LHCN-M2 (cell line): ENCODE data around the gene ELANE. TPM values are rescaled to one million over a fixed set of nuclear protein-coding genes. Genes with fewer than 3 reads are reported as not detected.
"Not testable (repeated sequence)": the region's sequence is repeated elsewhere in the genome, so short reads cannot be mapped to it uniquely, and the experiment has no call there.

Experiments used
- DNase-seq: peaks from one replicate; pipeline ENCODE4 v3.0.0-alpha.2; 2012; ENCODE audit warnings: low read depth
- total RNA-seq: library from RNA; depleted of rRNA; stranded (reverse); fragments of >200 nt; gene quantifications from 2 replicates; pipeline ENCODE4 v1.2.3, GENCODE V29; 2014

ELANE gene
- total RNA-seq, 1 experiment from 2014 or later: 0.11 TPM

DNA sequence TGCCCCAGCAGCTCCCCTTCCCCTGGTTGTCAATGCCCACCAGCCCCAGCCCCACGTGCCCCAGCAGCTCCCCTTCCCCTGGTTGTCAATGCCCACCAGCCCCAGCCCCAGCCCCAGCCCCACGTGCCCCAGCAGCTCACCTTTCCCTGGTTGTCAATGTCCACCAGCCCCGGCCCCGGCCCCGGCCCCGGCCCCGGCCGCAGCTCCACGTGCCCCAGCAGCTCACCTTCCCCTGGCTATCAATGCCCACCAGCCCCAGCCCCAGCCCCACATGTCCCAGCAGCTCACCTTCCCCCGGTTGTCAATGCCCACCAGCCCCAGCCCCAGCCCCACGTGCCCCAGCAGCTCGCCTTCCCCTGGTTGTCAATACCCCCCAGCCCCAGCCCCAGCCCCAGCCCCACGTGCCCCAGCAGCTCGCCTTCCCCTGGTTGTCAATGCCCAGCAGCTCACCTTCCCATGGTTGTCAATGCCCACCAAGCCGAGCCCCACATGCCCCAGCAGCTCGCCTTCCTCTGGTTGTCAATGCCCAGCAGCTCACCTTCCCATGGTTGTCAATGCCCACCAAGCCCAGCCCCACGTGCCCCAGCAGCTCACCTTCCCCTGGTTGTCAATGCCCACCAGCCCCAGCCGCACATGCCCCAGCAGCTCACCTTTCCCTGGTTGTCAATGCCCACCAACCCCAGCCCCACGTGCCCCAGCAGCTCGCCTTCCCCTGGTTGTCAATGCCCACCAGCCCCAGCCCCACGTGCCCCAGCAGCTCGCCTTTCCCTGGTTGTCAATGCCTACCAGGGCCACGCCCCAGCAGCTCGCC is 26.9 kb downstream of the ELANE start:
- not testable (repeated sequence) for DNase-seq

DNA sequence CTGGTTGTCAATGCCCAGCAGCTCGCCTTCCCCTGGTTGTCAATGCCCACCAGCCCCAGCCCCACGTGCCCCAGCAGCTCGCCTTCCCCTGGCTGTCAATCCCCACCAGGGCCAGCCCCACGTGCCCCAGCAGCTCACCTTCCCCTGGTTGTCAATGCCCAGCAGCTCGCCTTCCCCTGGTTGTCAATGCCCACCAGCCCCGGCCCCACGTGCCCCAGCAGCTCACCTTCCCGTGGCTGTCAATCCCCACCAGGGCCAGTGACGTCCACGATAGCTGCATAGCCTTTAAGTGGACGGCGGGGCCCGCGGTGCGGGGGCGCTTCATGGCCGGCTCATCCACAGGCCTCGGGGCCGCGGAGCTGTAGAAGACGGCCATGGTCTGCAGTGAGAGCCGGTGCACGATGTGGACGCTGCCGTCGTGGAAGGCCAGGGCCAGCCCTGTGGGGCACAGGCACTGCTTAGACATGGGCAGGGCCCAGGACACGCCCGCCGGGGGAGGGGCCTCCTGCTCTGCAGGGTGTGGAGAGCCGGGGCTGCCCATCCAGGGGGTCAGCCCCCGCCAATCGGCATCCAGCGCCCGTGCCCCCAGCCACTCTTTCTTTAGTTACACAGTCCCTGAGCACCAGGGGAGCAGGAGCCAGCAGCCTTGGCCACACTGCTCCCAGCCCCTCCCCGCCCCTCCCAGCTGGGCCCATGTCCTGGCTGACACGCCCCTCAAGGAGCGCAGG is 27.8 kb downstream of the ELANE start:
- no peak for DNase-seq

DNA sequence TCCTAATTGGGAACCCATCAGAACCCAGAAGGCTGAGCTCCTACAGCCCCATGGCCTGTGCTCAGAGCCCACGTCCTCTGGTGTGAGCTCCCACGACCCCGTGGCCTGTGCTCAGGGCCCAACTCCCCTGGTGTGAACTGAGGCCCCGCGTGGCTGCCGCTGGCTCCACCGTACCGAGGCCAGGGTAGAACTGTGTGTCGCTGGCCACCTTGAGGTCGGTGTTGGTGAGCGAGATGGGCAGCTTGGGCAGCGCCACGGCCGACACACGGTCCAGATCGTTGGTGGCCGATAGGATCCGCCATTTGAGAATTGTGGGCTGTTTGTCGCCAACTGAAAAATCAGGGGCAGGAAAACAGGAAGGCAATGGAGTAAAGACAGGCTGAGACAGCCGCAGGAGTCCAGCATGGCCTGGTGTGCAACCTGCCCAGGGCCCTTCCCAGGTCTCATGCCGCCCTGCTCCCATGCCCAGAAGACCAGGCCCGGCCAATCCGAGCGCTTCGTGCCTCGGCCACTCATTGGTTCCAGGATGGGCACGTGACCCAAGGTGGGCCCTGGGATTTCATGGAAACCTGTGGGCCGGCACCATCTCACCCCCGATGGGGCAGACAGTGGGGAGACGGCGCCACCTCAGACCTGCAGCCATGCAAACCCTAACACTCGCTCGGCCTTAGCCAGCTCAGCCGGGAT is 29.4 kb downstream of the ELANE start:
- no peak for DNase-seq

DNA sequence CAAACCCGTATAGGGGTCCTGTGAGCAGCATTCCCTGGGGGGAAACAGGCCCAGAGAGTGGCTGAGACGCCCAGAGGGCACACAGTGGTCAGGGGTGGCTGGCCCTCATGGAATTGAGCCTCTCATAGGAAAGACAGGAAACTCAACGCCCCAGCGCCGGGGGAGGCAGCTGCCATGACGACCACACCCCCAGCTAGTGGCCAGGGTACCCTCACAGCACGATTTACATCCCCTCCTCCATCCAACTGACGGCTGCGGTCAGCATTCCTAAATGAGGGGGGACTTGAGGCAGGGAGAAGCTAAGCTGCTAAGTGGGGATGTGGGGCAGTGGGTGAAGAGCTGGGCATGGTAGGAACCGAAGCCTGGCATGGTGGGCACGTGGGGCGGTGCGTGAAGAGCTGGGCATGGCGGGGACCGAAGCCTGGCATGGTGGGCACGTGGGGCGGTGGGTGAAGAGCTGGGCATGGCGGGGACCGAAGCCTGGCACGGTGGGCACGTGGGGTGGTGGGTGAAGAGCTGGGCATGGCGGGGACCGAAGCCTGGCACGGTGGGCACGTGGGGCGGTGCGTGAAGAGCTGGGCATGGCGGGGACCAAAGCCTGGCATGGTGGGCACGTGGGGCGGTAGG is 30.9 kb downstream of the ELANE start:
- no peak for DNase-seq

DNA sequence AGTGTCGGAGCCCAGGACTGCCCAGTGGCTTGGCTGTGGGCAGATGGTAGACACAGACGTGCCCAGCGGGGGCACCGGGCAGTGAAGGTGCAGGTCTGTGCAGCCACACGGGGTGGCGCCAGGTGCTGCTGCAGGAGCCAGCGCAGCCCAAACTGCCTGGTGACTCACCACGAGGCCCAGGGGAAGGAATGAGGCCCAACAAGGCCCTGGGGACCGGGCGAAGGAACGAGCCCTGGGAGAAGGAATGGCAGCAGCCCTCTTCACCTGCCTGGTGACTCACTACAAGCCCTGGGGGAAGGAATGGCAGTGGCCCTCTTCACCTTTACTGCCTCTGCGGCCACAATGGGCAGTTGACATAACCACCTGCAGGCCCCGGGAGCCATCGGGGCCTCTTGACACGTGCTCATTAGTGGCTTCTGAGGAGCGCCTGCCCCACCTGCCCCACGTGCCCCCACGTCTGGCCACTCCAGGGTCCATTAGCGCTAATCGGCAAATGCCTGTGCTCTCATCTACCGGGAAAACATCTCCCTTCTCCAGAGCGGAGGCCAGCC is 31.6 kb downstream of the ELANE start:
- no peak for DNase-seq

DNA sequence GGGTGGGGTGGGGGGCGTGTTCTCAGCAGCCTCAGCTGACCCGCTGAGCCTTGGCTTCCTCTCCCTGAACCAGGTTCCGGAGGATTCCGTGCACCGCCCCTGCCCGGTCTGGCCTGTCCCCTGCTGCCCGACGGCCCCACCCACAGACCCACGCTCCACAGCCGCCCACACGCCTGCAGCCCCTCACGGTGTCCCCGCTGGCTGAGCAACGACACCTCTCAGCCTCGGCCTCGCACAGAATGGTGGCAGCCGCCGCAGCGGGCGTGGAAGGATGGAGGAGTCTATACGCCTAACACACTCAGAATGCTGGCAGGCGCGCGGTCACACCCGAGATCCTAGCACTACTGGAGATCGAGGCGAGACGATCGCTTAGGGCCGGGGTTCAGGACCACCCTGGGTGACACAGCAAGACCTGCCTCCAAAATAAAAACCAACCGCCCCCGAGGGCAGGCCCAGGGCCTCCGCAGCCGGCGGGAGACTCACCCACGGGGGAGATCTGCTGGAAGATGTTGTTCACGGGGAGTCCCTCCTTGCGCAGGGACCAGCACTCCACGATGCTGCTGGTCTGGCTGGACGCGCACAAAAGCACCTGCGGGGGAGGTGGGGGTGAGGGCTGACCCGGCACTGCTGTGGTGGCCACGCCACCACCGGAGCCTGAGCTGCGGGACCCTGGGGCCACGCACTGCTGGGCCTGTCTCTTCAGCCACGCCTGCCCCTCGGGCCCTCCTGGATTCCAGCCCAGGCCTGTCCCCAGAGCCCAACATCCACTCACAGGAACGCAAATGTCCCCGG is 32.5 kb downstream of the ELANE start:
- DNase-seq: no peak

DNA sequence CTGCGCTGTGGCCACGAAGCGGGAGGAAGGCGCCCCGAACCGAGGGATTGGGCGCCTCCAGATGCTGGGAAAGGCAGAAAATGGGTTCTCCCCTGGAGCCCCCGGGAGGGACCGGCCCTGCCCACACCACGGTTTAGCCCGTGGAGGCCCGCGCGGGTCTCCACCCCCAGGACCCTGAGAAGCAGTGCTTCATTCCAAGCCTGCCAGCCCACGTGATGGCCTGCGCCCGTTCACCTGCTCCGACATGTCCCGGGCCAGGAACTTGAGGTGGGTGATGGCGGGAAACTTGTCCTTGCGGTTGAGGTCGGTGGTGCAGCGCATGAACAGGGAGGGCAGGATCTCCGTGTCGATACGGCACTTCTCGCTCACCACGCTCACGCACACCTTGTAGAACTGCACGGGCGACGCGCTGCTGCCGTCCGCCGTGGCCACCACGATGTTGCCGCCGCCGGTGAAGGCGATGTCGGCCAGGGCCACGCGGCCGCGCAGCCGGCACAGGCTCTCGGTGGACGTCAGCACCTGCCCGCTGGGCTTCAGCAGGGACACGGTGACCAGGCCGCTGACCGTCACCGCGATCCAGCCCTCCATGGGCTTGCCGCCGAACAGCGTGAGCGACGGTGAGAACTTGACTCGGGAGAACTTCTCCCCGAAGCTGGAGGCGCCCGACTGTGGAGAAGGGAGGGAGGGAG is 33.6 kb downstream of the ELANE start:
- DNase-seq: no peak

DNA sequence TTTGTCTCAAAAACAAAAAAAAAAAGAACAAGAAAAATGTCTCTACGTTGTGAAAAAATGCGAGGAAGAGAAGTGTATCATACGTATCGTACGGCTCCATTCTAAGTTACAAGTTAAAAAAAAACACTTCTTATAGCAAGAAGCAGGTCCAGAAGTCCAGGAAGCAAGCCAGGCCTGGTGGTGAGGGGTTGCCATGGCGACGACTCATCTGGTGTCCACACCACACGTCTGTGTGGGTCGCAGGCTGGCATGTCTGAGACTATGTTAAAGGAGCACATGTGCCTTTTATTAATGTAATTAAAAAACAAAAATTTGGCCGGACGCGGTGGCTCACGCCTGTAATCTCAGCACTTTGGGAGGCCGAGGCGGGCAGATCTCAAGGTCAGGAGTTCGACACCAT is 35.0 kb downstream of the ELANE start:
- DNase-seq: peak; percentile 60

DNA sequence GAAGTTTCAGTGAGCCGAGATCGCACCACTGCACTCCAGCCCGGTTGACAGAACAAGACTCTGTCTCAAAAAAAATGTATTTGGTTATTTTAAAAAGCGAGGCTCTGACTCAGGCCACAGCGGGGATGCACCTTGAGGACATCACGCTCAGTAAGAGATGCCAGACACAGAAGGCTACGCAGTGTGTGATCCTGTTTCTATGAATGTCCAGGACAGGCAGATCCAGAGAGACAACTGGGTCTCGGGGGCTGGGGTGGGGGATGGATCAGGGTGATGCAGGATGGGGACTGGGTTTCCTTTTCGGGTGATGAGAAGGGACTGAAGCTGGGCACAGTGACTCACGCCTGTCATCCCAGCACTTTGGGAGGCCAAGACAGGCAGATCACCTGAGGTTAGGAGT is 35.5 kb downstream of the ELANE start:
- DNase-seq: no peak

DNA sequence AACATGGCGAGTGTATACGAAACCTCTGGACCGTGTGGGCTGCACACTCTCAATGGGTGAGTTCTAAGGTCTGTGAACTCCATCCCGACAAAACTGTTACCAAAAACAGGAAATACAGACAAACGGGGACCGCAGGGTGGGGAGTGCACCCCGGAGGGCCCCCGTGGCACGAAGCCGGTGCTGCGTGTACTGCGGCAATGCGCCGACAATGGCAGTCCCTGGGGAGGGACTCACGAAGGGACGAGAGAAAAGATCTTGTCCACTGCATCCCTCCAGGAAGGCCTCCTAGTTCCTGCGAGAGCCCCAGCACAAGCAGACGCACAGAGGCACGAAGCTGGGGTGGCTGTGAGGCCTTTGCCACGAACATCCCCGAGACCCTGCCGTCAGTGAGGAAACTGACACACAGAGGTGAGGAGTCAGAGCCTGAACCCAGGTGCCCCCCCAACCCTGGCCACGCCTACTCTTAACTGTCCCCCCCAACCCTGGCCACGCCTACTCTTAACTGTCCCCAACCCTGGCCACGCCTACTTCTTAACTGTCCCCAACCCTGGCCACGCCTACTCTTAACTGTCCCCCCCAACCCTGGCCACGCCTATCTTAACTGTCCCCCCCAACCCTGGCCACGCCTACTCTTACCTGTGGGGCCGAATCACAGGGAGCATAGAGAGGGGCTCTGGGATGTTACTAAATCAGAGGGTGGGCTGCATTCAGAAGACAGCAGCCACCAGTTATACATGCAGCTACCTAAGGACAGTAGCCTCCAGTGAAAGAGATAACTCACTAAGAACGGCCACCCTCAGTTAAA is 36.7 kb downstream of the ELANE start:
- no peak for DNase-seq

DNA sequence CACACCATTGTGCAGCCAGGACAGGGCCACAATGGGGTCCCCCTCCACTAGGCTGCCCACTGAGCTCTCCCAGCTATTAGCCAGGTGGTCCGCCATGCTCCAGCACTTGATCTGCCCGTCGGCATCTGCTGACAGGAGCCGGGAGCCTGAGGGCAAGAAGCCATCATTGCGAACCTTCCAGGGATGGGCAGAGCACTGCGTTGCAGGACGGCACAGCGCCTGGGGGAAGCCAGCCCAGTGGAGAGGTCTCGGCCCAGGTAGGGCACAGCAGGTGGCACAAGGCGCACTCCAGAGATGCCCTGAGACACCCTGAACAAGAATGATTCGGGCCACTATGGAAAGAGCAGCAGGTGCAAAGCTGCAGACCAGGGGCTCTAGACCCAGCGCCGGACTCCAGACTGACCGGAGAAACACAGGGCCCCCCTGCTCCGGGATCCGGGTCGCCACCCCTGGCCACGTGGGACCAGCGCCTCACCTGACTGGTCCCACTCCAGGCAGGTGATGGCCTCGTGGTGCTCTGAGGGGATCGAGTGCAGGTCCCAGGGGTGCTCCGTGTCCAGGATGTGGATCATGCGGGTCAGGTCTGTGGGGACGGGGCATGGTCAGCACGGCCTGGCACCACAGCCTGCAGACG is 37.7 kb downstream of the ELANE start:
- no peak for DNase-seq

DNA sequence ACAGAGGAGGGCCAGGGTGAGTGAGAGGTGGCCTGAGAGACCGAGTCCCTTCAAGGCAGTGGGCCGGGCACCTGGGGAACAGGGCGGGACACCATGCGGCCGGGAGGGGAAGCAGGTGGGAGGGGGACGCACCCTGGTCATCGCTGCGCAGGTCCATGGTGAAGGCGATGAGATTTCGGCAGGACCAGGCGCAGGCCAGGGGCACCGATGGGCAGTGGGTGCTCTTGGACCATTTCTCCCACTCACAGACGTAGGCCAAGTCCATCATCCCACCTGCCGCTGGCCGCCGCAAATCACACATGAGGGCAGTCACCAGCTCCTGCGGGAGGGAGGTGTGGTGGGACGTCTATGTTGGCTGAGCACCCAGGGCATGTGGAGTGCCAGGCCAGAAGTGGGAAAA is 38.7 kb downstream of the ELANE start:
- no peak for DNase-seq

DNA sequence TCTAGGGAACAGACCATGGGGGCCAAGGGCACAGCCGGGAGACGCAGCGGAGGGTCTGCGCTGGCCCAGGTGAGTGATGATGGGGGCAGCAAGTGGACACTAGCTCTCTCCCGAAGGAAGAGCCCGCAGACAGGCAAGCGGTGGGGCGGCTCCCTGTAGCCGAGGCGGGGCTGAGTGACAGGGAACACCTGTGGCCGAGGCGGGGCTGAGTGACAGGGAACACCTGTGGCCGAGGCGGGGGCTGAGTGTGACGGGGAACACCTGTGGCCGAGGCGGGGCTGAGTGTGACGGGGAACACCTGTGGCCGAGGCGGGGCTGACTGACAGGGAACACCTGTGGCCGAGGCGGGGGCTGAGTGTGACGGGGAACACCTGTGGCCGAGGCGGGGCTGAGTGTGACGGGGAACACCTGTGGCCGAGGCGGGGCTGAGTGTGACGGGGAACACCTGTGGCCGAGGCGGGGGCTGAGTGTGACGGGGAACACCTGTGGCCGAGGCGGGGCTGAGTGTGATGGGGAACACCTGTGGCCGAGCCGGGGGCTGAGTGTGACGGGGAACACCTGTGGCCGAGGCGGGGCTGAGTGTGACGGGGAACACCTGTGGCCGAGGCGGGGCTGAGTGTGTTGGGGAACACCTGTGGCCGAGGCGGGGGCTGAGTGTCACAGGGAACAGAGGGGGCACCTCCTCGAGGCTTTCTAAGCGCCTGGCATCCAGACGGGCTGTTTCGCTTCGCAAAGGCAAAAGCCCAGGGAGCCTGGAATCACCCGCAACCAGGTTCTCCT is 39.5 kb downstream of the ELANE start:
- DNase-seq: not testable (repeated sequence)

DNA sequence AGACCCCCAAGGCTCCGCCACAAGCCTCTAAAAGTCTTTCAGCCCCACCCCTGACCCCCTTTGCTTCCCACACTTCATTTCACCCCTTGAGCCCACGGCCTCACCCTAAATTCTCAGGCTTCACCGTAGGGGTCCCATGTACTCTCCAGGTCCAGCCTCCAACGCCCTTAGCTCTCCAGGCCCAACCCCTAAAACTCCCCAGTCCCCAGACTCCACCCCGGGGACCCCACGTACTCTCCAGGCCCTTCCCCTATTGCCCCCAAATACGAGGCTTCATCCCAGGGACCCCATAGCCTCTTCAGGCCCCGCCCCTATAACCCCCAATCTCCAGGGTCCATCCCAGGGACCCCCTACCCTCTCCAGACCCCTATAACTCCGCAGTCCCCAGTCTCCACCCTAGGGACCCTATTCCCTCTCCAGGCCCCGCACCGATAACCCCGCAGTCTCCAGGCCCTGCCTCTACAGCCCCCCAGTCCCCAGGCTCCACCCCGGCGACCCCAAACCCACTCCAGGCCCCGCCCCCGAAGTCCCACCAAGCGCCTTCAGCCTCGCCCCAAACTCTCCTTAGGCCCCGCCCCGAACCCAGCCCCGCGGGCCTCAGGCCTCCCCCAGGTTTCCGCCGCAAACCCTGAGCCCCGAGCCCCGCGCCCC is 40.3 kb downstream of the ELANE start:
- DNase-seq: no peak

DNA sequence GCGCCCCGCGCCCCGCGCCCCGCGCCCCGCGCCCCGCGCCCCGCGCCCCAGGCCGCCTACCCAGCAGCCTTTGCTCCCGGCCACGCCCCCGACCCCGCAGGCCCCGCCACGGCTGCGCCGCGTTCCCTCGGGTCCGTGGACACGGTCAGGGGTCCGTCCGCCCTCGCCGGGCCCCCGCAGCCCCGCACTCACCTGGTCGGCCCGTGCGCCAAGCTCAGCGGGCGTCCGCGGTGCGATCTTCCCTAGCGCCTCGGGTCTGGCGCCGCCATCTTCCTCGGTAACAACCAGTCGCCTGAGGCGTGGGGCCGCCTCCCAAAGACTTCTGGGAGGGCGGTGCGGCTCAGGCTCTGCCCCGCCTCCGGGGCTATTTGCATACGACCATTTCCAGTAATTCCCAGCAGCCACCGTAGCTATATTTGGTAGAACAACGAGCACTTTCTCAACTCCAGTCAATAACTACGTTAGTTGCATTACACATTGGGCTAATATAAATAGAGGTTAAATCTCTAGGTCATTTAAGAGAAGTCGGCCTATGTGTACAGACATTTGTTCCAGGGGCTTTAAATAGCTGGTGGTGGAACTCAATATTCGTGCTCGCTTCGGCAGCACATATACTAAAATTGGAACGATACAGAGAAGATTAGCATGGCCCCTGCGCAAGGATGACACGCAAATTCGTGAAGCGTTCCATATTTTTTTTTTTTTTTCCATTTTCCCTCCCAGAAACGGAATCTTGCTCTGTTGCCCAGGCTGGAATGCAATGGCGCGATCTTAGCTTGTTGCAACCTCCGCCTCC is 41.0 kb downstream of the ELANE start, which contains the start of the genes MED16 and RNU6-9:
Gene MED16, minus strand, starts transcription at position 294 of the 796 bp plus-strand sequence. CDS start 2,056 bp downstream, outside the sequence.
Gene RNU6-9, plus strand, starts transcription at position 591 of the 796 bp plus-strand sequence.
- peak; percentile 85 for DNase-seq

DNA sequence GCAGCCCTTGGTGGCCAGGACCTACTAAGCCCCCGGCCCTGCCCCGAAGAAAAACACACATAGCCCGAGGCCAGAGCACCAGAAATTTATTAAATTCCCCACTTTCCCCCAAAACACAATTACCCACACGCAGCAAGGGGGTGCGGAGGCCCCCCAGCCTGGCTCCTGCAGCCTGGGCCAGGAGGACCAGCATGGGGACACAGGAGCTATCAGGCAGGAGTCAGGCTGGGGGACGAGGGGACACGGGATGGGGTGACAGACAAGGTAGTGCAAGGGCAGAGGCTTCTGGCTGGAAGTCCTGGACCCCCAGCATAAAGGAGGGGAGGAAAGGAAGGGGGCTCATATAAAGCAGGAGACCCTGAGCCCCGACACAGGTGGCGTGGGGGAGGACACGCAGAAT is 44.3 kb downstream of the ELANE start:
- DNase-seq: no peak
